GM19455 (cell line): ENCODE data around the gene GLIS1.

Experiments
- ATAC-seq: cut with Tn5 transposase; IDR thresholded peaks from one replicate; pipeline ENCODE4 v1.9.1; 2021; ENCODE audit not compliant: unreplicated experiment

The GLIS1 gene

DNA sequence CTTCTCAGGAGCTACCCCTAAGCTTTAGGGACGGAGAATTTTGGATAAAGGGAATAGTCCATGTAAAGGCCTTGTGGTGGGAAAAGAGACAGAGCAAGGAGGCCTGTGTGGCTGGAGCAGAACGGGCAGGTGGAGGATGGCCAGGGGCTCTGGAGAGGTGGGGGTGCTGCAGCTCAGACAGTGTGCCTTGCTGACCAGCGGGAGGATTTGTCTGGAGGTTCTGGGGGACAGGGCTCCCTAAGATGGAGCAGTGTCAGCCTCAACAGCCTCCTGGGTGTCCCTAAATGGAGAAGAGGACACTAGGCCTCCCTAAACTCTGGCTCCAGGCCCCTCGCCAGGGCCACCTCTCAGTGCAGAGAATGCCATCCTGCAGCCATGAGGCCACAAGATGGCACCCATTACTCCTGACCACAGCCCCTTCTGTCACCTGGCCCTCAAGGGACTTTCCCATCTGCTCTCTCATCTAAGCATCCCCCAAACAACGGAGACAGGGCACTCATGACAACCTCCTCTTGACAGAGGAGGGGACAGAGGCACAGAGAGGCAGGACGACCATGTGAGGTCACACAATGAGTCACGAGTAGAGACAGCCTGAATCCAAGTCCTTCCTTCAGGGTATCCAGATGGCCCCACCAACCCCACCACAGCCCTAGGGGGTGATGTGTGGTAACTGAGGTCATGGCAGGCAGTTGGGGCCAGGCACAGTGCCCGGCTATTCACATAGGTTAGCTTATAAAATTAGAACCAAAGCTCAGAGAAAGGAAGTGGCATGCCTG lies 185.0 kb downstream of the GLIS1 start:
- ATAC-seq: no peak

DNA sequence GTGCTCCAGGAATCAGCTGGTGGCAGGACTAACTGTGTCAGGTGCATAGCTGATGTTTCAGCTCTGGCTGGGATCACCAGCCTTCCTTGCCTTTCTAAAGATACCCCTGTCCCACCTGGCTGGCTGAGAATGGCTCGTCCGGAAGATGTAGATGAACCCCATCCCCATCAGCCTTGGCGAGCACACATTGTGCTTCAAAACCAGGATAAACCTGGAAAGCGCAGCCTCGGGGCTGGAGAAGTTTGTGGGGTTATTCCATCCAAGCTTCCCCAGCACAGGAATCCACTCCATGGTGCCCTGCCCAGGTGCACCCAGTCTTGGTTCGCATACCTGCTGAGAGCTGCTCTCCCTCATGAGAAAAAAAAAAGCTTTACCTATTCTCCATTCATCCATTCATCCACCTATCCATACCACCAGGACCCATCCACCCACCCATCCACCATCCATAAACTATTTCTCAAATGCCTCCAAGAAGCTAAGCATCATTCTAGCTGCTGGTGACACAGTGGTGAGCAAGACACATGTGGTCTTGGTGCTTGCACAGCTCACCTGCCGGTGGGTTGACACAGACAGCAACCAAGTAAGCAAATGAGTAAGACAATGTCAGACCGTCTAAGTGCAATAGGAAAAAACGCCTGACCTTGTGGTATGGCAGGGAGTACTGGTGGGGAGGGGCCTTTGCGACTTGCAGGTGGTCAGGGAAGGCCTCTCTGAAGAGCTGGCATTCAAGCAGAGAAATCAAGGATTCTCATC lies 185.8 kb downstream of the GLIS1 start:
- no peak for ATAC-seq

- no peak for ATAC-seq
Observed at GRCh38 chr1:53552146-53552861, 186.7 kb downstream of the GLIS1 start.

DNA sequence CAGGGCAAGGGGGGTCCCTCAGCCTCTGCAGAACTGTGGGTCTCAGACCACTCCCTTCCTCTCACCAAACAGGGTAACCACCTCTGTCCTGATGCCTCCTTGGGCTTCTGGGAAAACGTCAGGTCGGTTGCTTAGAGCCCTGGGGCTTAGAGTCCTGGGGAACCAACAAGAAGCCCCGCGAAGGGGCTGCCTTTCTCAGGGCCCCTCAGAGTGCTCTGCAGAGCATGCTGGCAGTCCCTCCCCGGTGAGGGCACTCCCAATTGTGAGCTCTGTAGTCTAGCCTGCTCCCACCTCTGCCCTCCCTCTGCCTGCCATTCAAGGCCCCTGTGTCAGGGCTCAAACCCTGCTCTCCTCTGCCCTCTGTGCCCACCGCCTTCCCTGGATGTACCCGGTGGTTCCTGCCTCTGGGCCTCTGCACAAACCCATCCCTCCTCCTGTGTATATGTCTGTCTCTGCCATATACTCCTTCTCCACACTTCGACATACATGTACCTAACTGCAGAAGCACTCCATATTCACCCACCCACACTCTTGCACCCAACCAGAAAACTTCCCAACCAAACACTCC lies 187.5 kb downstream of the GLIS1 start:
- no peak for ATAC-seq

GRCh38 chr1:53550201-53550741 lies 188.7 kb downstream of the GLIS1 start:
- ATAC-seq: no peak

- no peak for ATAC-seq
Observed at GRCh38 chr1:53549781-53550180, 189.2 kb downstream of the GLIS1 start.

DNA sequence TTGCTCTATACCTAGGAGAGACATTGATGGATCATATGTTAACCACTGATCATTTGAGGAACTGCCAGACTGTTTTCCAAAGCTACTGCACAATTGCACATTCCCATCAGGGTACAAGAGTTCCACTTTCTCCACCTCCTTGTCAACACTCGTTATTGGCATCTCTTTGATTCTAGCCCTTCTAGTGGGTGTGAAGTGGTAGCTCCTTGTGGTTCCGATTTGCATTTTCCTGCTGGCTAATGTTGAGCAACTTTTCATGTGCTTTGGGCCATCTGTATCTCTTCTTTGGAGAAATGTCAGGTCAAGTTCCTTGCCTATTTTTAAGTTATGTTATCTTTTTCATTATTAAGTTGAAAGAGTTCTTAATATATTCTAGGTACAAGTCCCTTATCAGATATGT lies 189.7 kb downstream of the GLIS1 start:
- no peak for ATAC-seq

- ATAC-seq: no peak
Observed at GRCh38 chr1:53548031-53548491, 190.9 kb downstream of the GLIS1 start.

DNA sequence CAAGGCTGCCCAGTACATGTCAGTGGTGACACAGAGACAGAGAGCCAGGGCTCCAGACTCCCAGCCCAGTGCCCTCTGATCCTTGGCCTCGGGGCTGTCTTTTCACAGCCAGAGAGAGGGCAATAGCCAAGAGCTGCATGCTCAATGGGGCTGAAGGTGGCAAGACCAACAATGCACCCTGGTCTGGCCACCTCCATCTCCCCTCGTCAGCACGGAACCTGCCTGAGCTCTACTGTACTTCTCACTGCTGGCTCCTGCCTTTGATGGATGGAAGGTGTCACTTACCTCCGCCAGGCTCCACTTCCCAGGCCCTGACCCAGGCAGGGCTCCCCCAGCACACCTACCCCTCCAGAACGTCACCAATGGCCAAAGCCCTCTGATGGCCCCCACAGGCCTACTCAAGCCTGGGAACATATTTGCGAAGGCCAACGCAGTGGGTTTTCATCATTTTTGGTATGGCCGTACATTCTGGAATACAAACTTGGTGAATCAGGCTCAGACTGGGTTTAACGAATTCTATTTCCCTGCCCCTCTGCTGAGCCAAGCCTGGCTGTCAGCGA lies 191.7 kb downstream of the GLIS1 start:
- no peak for ATAC-seq

DNA sequence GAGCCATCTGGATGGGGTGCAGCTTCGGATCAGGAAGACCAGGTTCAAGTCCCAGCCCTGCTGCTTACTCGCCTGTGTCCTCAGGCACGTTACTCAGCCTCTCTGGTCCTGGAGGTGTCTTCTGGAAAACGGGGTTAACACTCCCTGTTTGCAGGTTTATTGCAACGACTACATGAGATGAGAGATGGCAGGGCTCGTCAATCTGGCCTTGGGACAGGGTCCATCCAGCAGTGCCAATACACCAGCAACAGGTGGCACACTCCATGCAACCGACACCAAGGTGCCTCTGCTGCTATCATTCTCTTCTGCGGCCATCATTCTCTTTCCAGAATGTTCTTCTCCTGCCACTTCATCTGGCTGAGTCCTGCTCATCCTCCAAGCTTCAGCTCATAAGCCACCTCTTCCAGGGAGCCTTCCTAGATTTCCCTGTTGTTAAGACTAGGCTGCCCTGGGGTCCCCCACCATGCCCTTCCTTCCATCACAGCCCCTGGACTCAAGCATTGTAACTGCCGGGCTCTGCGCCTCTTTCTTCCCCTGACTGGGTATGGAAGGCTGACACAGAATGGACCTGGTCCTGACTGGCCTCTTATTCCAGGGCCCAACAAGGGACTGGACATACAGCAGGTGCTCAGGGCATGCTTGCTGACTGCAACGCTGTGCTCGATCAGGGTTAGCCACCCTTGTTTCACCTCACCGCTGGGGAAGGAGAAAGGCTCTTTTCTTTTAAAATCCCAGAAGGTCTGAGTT lies 192.4 kb downstream of the GLIS1 start:
- no peak for ATAC-seq

DNA sequence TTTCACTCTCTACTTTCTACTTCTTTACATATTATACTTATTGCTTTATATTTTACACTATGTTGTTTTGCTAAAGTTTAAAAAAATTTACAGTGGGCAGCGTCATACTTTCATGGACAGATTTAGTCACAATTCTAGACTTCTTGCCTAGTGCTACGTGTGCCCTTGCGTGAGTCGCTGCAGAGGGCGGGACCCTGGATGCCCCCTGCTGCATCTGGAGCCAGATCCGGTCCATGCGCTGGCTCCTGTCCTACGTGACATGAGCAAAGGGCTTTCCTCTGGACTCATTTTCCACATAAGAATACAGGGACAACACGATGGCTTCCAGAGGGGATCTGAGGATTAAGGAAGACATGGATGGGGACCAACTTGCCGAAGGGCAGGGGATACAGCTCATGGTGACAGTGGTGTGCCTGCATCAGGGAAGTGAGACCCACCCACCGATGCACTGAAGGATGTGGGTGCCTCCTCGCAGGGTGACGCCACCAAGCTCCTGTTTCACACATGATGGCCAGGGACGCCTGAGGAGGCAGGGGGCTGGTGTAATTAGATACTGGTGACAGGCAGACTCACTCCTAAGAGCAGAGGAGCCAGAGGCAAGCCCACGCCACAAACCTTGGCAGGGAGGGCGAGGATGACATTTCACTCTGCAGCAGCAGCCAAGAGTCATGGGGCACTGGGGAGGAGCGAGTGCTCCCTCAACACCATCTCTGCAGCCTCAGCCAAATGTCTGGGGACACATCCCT lies 193.1 kb downstream of the GLIS1 start:
- ATAC-seq: no peak

- ATAC-seq: no peak
Observed at GRCh38 chr1:53544728-53545515, 194.0 kb downstream of the GLIS1 start.

GRCh38 chr1:53543778-53544695 lies 194.9 kb downstream of the GLIS1 start:
- no peak for ATAC-seq

DNA sequence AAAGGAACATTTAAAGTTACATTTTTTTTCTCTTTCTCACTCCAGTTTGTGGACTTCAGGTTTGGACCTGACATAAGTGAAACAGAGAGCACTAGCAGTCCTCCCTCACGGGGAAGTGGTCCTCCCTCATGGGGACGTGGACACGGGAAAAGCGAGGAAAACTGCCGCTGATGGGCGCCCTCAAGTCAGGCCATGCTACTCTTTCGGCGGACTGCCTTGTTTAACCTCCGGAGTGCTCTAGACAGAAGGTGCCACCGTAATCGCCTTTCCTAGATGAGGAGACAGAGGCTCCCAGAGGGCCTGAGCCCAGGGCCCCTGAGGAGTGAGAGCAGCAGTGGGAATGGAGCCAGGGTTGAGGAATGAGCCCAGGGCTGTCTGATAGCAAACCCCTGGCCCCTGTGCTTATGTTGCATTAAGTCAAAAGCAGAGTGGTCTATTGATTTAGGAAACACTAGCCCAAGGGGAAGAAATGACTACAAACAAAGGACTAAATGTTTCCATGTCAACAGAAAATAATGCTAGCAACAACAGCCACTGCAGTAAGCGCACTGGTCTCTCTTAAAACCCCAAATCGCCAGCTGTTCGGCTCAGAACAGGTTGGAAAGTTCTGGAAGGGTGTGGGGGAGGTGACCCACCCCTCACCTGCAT lies 195.7 kb downstream of the GLIS1 start:
- ATAC-seq: no peak

DNA sequence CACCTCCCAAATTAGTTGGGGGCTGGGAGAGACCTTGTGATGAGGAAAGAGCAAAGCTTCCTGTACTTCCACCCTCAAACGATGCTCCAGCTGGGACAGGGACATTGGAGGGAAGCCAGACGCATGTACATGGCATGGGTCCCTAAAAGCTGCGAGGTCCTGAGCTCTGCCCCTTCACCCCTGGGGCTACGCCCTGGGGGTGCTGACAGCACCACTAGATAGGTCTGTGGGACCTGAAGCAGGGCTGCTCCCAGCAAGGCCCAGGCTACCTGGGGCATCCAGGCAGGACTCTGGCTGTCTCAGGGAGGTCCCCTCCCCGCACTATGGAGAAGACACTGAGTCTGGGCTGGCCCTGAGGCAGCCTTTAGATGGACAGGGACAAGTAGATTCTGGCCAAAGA lies 196.4 kb downstream of the GLIS1 start:
- no peak for ATAC-seq

DNA sequence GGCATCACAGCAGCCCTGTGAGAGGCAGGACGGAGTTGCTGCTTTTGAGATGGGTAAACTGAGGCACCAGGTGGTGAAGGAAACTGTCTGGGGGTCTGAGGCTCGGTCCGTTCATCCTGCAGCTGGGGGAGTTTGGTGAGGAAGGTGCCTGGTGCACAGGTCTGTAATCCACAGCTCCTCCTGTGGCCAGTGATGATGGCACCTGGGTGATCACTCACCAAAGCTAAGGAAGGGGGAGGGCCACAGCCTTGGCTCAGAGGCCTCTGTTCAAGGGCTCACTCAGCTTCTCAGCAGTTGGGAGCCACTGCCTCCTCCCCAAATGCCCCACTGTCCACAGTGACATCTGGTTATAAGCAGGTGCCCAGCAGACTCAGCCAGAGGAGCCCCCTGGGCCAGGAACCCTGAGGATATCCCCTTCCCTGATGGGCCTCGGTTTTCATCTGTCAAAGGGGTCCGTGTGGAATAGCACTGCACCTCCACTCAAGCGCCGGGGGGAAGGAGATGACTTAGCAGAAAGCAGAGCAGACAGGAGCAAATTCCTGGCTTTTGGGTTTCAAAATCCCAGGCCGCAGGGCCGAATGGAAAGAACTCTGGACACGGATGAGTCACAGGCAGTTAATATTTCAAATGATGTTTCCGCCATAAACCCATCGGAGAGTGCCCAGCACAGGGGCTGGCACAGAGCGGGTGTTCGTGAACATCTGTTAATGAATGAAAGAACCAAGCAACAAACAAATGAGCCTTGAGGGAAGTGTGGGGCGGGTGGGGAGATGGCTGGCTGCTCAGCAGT lies 197.0 kb downstream of the GLIS1 start:
- no peak for ATAC-seq
